Peyer's patch (tissue), 4 donors: Measurements from ENCODE around the gene PTPRR.

Experiments used
- POLR2A ChIP-seq, 2 donors: fragments of 450-650 bp; IDR thresholded peaks; one replicate each; pipeline ENCODE4 v1.5.1; 2017; ENCODE audit warnings: antibody characterized with exemption in 2 of 2, mild to moderate bottlenecking in 2 of 2, moderate library complexity in 2 of 2
- TF ChIP-seq, protein P1 (sequence below), 6 experiments: fragments of 450-650 bp in 4 of 6; fragments of 200-600 bp in 2 of 6; sonication (generic) in 1 of 6; IDR thresholded peaks; one replicate each; pipeline ENCODE4 v1.5.1; 2017 to 2019; ENCODE audit warnings: antibody characterized with exemption in 6 of 6, mild to moderate bottlenecking in 3 of 6, moderate library complexity in 1 of 6

GRCh38 chr12:70736351-70737133, 184.0 kb downstream of the PTPRR start:
- TF ChIP-seq, protein P1, sequence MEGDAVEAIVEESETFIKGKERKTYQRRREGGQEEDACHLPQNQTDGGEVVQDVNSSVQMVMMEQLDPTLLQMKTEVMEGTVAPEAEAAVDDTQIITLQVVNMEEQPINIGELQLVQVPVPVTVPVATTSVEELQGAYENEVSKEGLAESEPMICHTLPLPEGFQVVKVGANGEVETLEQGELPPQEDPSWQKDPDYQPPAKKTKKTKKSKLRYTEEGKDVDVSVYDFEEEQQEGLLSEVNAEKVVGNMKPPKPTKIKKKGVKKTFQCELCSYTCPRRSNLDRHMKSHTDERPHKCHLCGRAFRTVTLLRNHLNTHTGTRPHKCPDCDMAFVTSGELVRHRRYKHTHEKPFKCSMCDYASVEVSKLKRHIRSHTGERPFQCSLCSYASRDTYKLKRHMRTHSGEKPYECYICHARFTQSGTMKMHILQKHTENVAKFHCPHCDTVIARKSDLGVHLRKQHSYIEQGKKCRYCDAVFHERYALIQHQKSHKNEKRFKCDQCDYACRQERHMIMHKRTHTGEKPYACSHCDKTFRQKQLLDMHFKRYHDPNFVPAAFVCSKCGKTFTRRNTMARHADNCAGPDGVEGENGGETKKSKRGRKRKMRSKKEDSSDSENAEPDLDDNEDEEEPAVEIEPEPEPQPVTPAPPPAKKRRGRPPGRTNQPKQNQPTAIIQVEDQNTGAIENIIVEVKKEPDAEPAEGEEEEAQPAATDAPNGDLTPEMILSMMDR (IDR thresholded peaks at IDR 0.05), result no peak
- no peak for TF ChIP-seq POLR2A (IDR thresholded peaks at IDR 0.05)
